Thoracic aorta (tissue), 2 donors: Measurements from ENCODE around the gene HOXB13. TPM values are rescaled to one million over a fixed set of nuclear protein-coding genes. Genes with fewer than 3 reads are reported as not detected.

Source experiments
- total RNA-seq, 2 donors: library from RNA; depleted of rRNA; stranded (reverse); fragments of >200 nt; gene quantifications; one replicate each; pipeline versions ENCODE4 v1.1.0 to v1.2.3, GENCODE V29; 2016

HOXB13 gene
- total RNA-seq, 2 donors from 2014 or later: not detected

Other genes starting within 250 kb of the HOXB13 start
- not detected for gene HOXB1, start 197.7 kb downstream of the HOXB13 start, total RNA-seq
- 10 to 100 TPM; 53.3 to 73.0 TPM for gene HOXB2, start 183.6 kb downstream of the HOXB13 start, total RNA-seq
- 10 to 100 TPM in 1 of 2 donors, 1 to 10 TPM in 1; 6.2 to 11.5 TPM for gene HOXB4, start 150.4 kb downstream of the HOXB13 start, total RNA-seq
- 10 to 100 TPM; 26.8 to 33.3 TPM for gene HOXB3, start 138.5 kb downstream of the HOXB13 start, total RNA-seq
- 1 to 10 TPM in 1 of 2 donors, under 1 TPM in 1; 0.56 to 3.8 TPM for gene HOXB5, start 135.0 kb downstream of the HOXB13 start, total RNA-seq
- gene HOXB6, start 123.8 kb downstream of the HOXB13 start, total RNA-seq: 1 to 10 TPM; 4.2 to 9.9 TPM
- 1 to 10 TPM in 1 of 2 donors, under 1 TPM in 1; 0.63 to 7.2 TPM for gene HOXB7, start 117.7 kb downstream of the HOXB13 start, total RNA-seq
- gene HOXB8, start 113.5 kb downstream of the HOXB13 start, total RNA-seq: 1 to 10 TPM in 1 of 2 donors, not detected in 1; 1.4 TPM
- gene HOXB9, start 102.4 kb downstream of the HOXB13 start, total RNA-seq: not detected
- gene PRAC1, start 6.2 kb downstream of the HOXB13 start, total RNA-seq: not detected
- gene PRAC2, start 5.6 kb downstream of the HOXB13 start, total RNA-seq: not detected
- gene TTLL6, start 88.5 kb upstream of the HOXB13 start, total RNA-seq: not detected
- 100 to 1,000 TPM; 122 to 192 TPM for gene CALCOCO2, start 102.3 kb upstream of the HOXB13 start, total RNA-seq
- 10 to 100 TPM; 43.2 to 54.7 TPM for gene ATP5MC1, start 164.0 kb upstream of the HOXB13 start, total RNA-seq
- 10 to 100 TPM; 63.2 to 90.7 TPM for gene UBE2Z, start 179.7 kb upstream of the HOXB13 start, total RNA-seq
- gene SNF8, start 216.1 kb upstream of the HOXB13 start, total RNA-seq: 100 to 1,000 TPM; 118 to 121 TPM
- not detected for gene GIP, start 239.8 kb upstream of the HOXB13 start, total RNA-seq